Activated gamma-delta T cell (primary cell): Measurements from ENCODE around the gene MRPL10.

Experiments used
- DNase-seq: peaks from one replicate; lab custom pipeline; 2025; lab: John Stamatoyannopoulos, UW

MRPL10 gene

DNA sequence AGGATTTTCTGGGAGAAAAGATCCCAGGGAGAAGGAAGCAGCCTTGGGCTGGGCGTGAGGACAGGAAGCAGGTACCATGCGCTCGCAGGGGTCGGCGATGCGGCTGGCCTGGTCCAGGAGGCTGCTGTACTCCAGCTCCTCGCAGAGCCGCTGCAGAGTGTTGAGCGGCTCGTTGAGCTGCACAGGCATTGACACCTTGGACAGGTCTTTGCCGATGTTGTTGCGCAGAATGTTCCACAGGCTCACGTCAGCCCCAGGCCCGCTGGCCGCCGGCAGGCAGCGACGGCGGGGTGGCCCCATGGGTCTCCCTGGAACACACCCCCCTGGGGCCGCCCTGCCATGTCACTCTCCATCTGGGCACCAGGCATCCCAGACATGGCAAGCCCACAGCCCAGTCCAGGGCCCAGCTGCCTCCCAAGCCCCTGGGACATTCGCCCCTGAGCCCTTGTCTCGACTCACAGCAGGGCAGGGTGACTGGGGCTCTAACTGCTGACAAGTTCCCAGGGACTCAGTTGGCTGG lies 17.8 kb downstream of the MRPL10 start:
- DNase-seq = no peak

DNA sequence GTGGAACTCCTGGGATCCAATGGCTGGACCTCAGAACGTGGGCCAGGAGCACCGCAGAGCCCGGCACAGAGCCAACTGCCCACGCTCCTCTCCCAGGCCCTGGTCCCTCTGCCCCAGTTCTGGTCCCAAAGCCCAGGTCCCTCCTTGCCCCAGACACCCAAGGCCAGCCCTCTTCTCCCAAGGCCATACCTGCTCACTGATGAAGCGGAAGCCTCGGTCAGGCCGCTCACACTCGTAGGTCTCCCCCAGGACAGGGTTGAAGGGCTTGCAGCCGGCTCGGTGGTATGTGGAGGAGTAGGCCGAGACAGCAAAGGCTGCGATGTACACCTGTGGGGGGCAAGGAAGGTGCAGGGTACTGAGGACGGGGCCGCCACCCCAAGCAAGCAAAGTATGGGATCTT lies 18.3 kb downstream of the MRPL10 start:
- no peak for DNase-seq

DNA sequence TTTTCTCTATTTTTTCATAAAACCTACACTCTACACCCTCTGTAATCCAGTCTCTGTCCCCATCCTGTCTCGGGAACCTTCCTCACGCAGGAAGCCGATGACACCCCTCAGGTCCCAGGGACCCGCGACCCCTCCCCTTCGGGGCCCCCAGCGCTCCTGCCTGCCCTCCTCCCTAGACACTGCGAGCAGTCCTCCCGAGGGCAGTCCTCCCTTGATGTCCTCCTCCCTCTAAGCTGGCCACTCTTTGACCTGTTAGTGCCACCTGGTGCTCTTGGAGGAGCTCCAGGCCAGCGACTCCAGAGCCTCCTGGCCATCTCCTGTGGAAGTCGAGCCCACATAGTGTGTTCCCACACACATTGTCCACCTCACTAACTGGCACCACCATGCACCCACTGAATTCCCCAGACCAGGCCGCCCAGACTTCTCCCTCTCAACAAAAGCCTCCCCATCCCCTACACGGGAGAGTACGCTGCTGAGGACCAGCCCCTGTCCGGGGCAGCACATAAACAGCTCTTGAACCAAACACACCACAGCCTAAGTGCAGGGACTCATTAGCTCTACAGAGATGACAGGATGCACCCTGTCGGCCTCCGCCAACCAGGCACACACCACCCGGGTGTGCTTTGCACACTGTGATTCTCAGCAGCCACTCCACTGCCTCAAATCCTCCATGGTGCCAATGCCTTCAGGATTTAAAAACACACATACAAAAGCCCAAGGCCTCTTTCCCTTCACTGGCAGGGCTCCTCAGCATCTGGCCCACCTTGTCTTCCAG lies 19.0 kb downstream of the MRPL10 start:
- no peak for DNase-seq

DNA sequence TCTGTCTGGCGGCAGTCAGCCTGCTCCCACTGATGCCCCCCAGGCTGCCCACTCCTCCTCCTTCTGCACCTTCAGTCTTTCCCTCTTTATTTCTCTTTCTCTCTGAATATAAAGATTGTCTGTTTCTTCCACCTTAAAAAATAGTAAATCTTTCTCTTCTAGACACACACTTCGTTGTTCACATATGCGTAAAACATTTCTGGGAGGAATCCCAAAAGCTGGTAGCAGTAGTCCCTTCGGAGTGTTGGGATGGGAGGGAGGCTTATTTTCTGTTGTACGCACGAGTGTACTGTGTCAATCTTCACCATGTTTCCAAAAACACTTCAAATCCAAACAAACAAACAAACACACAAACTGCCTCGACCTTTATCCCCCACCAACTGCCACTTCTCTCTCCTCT lies 19.6 kb downstream of the MRPL10 start:
- no peak for DNase-seq

DNA sequence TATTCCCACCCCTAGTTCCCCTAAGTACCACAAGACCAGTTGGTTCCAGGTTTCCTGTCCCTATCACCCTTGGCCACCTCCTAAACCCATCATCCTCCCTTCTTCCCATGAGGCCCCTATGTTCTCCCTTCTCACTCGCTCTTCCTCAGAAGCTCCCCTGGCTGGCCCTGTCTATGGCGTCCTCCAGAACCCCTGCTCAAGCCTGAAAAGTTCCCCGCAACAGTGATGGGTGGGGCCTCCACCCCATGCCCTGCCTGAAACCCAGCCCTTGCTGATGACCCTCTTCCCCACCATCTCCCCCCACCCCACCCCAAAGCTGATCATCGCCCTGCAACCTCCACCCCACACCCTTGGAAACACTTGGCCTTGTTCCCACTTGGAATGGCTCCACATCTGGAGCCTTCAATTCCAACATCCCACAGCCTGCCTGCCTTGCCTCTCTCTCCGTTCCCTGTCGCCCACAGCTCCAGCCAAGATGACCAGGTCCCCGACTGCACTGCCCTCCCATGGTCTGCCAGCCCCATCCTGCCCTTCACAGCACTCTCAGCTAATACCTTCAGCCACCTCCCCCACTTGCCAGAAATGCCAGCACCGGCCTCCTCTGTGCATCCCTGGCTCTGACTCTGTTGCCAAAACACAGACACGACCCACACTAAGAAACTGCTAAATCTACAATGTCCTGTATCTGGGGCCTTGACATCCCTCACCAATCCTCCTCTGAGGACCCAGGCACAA lies 20.3 kb downstream of the MRPL10 start:
- DNase-seq = no peak

DNA sequence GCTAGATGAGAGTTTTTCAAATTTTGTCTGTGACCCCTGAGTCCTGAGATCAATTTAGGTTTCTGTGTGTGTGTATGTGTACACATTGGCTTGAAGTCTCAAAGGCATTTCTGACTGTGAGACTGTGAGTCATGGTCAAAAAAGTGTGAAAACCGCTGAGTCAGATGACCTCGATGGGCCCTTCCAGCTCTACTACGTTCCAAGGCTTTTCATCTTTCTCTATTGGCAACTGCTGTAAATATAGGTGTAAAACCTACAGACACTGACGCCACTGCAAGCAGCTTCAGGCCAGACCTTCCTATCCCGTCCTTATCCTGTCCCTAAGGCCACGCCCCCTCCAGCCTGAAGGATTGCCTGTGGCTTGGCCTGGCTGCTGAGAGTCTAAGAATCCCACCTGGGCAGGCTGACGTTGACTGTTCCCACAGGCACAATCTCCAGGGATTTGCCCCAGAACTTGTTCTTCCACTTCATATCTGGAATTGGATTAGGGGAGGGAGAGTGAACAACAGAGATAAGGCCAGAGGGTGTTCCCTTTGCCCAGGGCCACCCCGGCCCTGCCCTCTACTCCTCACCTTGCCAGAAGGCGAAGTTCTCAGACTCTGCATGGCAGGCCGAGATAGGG lies 21.0 kb downstream of the MRPL10 start:
- DNase-seq = no peak

DNA sequence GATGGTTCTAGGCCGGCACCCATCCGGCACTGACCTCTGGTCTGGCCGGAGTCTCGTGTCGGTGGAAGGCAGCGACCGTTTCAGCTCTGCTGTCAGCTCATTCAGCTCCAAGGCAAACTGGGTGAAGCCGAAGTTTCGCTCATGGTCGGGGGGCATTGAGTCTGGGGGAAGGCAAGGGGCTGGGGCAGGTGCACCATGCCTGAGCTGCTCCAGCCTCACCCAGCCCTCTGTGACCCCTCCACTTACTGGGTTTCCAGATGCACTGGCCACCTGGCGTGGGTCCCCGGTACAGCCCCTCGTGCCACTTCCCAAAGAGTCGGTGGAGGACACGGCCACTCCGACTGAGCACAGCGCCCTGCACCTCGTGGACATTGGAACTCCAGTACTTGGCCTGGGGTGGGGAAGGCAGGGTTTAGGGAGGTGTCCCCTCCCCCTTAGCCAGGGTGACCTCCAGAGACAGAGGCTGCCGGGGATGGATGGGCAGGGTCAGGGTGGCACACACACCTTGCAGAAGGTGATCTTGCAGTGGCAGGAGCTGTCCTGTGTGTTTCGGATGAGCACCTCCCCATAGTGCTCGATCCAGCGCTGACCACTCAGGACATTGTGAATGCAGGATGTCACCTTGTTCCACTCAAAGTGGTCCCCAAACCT lies 22.4 kb downstream of the MRPL10 start:
- DNase-seq = no peak

DNA sequence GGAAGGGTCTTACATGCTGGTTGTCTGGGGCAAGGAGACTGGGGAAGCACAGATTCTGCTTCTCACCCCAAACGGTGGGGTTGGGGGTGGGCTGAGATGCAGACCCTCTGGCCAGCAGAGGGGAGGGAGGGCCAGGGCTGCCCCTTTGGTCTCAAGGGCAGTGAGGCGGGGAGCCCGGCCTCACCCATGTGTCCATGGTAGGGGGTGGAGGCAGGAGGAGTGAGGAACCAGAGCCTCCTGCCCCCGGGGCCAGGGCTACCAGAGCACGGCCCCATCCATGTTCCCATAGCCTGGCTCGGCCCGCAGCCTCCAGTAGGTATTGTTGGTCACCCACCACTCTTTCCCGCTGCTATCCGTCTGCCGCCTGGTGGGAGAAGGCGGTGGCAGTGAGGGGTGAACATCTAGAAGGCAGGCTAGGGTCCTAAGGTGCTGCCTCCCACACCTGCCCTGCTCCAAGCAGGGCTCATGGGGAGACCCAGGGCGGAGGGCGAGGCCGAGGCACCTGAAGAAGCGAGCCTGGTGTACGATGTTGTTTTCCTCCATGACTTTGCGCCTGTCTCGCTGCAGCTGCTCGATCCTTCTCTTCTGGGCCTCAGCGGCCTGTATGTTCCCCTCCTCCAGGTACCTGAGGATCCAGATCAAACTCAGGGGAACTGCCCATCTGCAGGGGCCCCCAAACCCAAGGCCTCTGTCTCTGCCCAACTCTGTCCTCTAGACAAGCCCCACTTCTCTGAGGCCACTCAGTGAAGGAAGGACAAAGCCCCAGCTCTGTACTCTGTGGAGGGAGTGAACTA lies 23.1 kb downstream of the MRPL10 start:
- DNase-seq = no peak

DNA sequence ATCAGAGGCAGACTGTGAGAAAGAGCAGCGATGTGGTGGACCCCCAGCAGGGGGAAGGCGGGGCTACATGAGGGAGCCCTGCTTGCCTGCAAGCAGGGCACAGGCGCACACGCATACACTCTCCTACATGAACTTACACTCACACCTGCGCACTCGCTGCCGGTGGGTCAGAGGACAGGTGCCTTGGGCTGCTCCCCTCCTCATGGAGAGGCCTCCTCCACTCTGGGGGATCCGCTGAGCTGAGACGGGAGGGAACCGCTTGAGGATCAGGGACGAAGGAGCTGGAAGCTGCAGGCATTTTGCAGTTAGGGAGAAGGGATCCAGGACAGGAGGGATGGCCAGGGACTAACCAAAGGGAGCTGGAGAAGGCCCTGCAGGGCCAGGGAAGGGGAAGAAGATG lies 23.9 kb downstream of the MRPL10 start:
- no peak for DNase-seq

DNA sequence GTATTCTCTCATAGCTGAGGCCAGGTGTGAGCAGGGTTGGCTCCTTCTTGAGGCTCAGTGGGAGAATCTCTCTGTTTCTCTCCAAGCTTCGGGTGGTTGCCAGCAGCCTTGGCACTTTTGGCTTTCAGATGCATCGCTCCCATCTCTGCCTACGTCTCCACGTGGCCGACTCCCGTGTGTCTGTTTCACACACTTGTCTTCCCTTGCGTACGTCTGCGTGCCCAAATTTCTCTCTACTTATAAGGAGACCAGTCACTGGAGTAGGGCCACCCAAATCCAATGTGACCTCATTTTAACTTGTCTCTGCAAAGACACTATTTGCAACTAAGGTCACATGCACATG lies 24.5 kb downstream of the MRPL10 start:
- DNase-seq = no peak

DNA sequence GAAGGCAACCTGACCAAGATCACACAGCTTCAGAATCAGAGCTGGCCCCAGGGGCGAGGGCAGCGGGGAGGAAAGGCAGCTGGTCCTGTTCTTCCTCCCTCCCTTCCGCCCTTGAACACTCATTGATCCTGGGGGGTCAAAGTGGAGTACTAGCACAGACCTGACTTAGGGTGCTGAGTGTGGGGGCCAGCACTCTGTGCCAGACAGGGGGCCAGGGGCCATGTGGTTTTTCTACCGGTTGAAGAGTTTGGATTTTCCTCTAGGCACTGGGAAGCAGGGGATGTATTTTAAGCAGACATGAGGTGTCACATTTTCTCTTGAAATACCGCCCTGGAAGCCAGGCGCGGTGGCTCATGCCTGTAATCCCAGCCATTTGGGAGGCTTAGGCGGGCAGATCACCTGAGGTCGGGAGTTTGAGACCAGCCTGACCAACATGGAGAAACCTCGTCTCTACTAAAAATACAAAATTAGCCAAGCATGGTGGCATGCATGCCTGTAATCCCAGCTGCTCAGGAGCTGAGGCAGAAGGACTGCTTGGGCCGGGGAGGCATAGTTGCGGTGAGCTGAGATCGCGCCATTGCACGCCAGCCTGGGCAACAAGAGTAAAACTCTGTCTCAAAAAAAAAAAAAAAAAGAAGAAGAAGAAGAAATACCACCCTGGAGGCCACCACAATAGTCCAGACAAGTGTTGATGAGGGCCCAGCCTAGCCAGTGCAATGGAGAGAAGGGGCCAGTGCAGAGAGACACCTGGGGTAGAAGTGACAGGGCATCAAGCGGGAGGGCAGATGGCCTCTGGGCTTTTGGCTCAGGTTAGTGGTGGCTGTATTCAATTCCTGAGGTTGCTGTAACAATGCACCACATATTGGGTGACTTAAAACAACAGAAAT lies 25.1 kb downstream of the MRPL10 start:
- DNase-seq = no peak

DNA sequence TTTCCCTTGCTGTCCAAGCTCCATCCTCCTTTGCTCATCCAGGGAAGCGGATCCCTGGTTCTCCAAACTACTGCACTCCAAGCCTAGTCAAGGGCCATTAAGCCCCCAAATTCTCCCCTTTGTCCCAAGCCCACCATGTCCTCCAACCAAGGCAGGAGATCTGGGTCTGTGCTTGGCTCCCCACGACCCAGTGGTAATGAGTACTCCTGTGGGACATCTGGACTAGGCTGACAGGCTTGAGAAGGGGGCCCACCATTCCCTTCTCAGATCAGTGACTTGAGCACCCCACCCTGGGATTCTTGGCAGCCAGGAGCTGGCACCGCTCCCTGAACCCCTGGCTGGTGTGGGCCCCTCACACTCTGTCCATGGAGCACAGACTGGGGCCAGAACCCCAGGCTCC lies 26.9 kb downstream of the MRPL10 start:
- no peak for DNase-seq

DNA sequence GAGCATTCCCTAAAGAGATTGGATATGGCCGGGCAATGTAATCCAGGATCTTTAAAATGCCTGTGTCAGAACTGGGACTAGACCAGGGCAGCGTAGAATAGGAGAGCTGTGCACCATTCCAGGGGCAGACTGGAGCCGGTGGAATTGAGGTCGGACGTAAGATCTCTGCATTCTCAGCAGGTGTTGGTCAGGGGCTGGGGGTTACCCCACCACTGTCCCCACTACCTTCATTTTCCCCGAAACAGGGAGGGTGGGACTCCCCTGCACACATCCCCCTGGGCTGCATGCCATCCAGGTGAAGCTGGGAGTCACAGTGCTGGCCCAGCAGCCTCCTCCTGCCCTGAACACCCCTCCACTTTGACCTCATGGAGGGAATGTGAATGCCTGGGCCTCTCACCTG lies 27.6 kb downstream of the MRPL10 start:
- no peak for DNase-seq

DNA sequence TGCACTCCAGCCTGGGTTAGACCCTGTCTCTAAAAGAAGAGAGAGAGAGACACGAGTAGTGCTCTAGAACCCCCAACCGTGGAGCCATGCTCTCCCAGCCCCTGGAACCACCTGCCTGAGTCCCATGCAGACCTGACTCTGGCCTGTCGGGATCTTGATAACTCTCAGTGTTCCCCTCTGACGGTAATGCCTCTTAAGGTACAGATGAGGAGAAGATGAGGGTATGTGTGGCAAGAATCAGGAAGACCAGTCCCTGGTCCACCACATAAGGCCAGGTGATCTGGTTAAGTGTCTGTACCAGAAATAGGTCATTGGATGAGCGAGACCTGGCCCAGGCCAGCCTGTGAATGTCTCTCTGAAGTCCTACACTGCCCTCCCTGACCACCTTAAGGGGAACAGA lies 28.1 kb downstream of the MRPL10 start:
- DNase-seq = no peak

DNA sequence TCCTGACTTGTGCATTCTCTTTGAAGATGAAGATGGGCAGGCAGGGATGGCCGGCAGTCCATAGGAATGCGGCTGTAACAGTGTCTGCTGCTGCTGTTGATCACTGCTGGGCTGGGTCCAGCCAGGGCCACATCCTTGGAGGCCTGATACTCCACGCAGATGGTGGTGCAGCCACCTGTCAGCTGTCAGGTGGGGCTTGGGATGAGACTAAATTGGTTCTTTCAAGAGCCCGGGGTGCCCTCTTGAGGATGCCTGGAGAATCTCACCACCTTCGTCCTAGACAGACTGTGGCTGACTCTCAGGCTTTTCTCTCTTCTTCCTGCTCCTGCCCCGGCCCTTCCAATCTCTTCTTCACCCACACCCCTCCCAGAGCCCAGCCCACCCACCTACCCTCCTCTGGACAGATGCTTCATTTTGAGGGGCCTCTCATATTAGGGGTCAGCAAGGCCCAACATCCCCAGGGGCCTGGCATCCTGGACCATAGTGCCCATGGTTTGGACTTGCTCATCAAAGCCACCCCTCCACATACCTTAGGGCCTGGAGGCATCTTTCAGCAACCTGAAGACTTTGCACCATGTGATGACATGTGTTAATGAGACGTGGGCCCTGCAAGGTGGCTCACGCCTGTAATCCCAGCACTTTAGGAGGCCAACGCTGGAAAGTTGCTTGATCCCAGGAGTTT lies 28.9 kb downstream of the MRPL10 start:
- DNase-seq = no peak

DNA sequence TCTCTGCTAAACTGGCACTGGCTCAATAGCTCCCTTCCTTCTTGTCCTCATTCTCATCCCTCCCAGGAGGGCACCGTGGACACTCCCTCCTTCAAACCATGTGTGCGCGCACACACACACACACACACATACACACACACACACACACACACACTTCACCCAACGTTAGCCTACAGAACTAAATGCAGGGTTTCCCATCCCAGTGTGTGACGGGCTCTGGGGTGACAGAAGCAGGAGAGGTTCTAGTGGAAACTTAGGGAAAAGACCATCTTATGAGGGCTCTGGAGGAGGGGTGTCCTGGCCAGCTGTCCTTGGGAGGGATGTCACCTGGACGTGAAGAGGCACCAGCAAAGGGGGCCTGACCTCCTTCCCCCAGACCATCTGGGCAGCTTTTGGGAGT lies 29.4 kb downstream of the MRPL10 start:
- DNase-seq = no peak

DNA sequence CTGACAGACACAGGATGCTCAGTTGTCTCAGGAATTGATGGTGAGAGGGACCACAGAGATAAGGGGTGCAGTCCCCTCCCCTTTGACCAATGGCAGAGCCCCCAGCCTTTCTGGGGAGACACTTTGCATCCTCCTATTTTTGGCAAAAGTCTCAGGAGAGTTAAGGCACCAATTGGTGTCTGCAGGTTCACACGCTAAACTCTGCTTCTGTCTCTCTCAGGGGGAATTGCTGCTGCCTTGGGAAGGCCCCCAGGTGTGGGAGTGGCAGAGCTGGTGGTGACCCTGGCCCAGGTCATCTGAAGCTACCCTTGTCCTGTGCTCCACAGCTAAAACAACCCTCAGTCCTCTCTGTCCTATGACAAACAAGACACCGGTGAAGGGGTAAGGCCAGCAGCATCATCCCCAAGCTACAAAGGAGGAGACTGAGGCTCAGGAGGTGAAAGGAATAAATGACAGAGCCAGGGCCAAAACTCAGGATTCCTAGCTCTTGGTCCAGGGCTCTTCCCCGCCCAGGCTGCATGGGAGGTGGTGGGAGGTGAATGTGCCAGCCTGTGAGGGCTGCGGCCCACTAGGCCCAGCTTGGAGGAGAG lies 30.1 kb downstream of the MRPL10 start:
- DNase-seq = no peak

DNA sequence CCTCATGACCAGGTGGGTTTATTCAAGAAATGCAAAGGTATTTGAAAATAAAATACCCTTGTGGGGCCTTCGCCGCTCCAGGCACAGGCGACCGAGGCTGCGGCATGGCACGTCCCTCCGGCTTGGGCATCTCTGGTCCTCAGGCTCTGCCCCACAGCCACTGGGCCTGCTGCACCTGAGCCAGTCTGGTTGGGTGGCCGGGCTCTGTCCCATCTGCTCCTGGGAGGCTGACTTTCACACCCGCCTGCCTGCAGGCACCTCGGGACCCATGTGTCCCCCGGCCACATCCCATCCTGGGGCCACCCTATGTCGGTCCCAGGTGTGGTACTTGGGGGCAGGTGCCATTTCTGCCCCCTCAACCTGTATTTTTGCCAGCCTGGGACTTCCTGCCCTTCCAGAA lies 30.7 kb downstream of the MRPL10 start:
- DNase-seq = no peak

DNA sequence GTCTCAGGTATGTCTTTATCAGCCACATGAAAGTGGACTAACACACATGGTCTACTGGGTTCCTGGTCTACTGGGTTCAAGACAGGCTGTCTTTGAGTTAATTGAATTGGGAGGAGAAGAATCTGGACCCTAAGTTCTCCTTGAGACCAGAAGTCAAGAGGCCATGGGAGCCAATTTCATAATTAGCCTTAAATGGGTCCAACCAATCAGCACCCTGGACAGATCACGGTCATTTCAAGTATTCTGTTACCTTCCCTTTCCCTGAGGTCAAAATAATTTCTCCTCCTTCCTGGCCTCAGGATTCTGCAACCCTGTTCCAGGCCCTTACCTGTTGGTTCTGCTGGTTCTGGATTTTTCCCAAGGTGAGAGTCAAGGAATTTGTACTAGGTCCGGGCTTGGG lies 33.5 kb downstream of the MRPL10 start:
- no peak for DNase-seq

DNA sequence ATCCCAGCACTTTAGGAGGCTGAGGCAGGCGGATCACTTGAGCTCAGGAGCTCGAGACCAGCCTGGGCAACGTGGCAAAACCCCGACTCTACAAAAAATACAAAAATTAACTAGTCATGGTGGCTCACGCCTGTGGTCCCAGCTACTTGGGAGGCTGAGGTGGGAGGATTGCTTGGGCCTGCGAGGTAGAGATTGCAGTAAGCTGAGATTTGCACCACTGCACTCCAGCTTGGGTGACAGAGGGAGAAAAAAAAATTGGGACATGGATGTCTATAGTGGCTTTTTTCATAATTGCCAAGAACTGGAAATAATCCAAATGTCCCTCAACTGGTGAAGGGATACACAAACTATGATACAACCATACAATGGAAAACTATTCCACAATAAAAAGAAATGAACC lies 38.4 kb downstream of the MRPL10 start:
- no peak for DNase-seq
